Transverse colon (tissue), 4 donors: ENCODE data around the gene TBL1XR1. TPM values are rescaled to one million over a fixed set of nuclear protein-coding genes. Genes with fewer than 3 reads are reported as not detected.

ENCODE experiments used
- DNase-seq: peaks from one replicate; pipeline ENCODE4 v3.0.0-alpha.2; 2019
- H3K27ac ChIP-seq, 4 donors: fragments of 200-600 bp; sonication (generic); 2 replicates each; pipeline ENCODE4 v1.5.1; 2016 to 2018; ENCODE audit warnings: inconsistent platforms in 4 of 4
- H3K27me3 ChIP-seq: fragments of 200-600 bp; sonication (generic); 2 replicates; pipeline ENCODE4 v1.5.1; 2017; ENCODE audit warnings: inconsistent platforms
- H3K36me3 ChIP-seq, 4 donors: fragments of 200-600 bp; sonication (generic); 2 replicates each; pipeline ENCODE4 v1.5.1; 2017 to 2019; ENCODE audit warnings: inconsistent platforms in 4 of 4
- H3K4me1 ChIP-seq, 4 donors: fragments of 200-600 bp; sonication (generic); 2 replicates each; pipeline ENCODE4 v1.5.1; 2017 to 2020; ENCODE audit warnings: inconsistent platforms in 4 of 4
- H3K4me3 ChIP-seq, 4 donors: fragments of 200-600 bp; sonication (generic); 1 replicate in 1 of 4; 2 replicates in 3 of 4; pipeline versions ENCODE4 v1.5.1 to v1.6.1; 2017 to 2019; ENCODE audit warnings: inconsistent platforms in 4 of 4
- H3K9me3 ChIP-seq, 2 donors: fragments of 200-600 bp; sonication (generic); 2 replicates each; pipeline ENCODE4 v1.5.1; 2017 to 2019; ENCODE audit warnings: inconsistent platforms in 2 of 2
- EP300 ChIP-seq: sonication (generic); formaldehyde crosslinking; IDR thresholded peaks from one replicate; pipeline ENCODE4 v1.6.1; 2017; ENCODE audit warnings: antibody characterized with exemption, low read depth
- POLR2A ChIP-seq: fragments of 450-650 bp; IDR thresholded peaks from one replicate; pipeline ENCODE4 v1.6.1; 2016; ENCODE audit warnings: antibody characterized with exemption, mild to moderate bottlenecking, moderate library complexity
- POLR2AphosphoS5 ChIP-seq, 3 donors: sonication (generic); formaldehyde crosslinking; IDR thresholded peaks; one replicate each; pipeline ENCODE4 v1.6.1; 2016; ENCODE audit warnings: antibody characterized with exemption in 3 of 3
- WGBS, 2 donors: methylation state at CpG; one replicate each; pipeline ENCODE4 v1.1.5; 2018; ENCODE audit warnings: low coverage in 1 of 2; 5-methylcytosine and 5-hydroxymethylcytosine counted together
- in situ Hi-C, 4 donors: fragments of 200-750 bp; cut with MboI; loops; one replicate each; pipeline versions ENCODE4 v1.15.0 to v1.15.1; 2017; ENCODE audit warnings: low sequenced_read_pairs in 3 of 4, low pct_ligation_motif_present in 1 of 4, low pct_unique_long_range_greater_than_20kb in 1 of 4
- intact Hi-C: fragments of 100-400 bp; cut with DNase I; formaldehyde crosslinking; loops from one replicate; pipeline ENCODE4 v1.15.1; 2023; ENCODE audit warnings: low total_unique reads
- total RNA-seq, 4 donors: library from RNA; depleted of rRNA; stranded (reverse); fragments of >200 nt; gene quantifications; one replicate each; pipeline ENCODE4 v1.1.0, GENCODE V29; 2016
- TF ChIP-seq, protein P1 (sequence below), 5 experiments: fragments of 200-600 bp in 3 of 5; fragments of 450-650 bp in 2 of 5; sonication (generic) in 3 of 5; IDR thresholded peaks; 1 replicate in 2 of 5; 2 replicates in 3 of 5; pipeline ENCODE4 v1.5.1; 2016 to 2017; ENCODE audit warnings: antibody characterized with exemption in 5 of 5, inconsistent platforms in 3 of 5, mild to moderate bottlenecking in 2 of 5, moderate library complexity in 1 of 5

The TBL1XR1 gene
- total RNA-seq, 4 donors from 2014 or later: 39.4 to 131 (median 68.1) TPM

- Histone ChIP-seq H3K27ac (peak overlapping the region; percentile 99 to 100 (median 100)), H3K9me3 (no peaks in the 10 kb centered on the region), H3K4me1 (peaks cover 16 to 47% (median 25%) of the 10 kb centered on the region in 4 donors), H3K36me3 (no peaks in the 10 kb centered on the region), H3K4me3 (no peak overlapping the region), H3K27me3 (no peaks in the 10 kb centered on the region)
- in situ Hi-C loops (loop anchor here in 3 of 4 donors (5.0 to 25.0 kb wide), 6 partner anchors 137 to 396 kb away; no protein-coding TSS in a partner anchor), intact Hi-C loops (no loop called here)
- no peak for DNase-seq
- TF ChIP-seq, protein P1, sequence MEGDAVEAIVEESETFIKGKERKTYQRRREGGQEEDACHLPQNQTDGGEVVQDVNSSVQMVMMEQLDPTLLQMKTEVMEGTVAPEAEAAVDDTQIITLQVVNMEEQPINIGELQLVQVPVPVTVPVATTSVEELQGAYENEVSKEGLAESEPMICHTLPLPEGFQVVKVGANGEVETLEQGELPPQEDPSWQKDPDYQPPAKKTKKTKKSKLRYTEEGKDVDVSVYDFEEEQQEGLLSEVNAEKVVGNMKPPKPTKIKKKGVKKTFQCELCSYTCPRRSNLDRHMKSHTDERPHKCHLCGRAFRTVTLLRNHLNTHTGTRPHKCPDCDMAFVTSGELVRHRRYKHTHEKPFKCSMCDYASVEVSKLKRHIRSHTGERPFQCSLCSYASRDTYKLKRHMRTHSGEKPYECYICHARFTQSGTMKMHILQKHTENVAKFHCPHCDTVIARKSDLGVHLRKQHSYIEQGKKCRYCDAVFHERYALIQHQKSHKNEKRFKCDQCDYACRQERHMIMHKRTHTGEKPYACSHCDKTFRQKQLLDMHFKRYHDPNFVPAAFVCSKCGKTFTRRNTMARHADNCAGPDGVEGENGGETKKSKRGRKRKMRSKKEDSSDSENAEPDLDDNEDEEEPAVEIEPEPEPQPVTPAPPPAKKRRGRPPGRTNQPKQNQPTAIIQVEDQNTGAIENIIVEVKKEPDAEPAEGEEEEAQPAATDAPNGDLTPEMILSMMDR (IDR thresholded peaks at IDR 0.05): no peak
- TF ChIP-seq POLR2AphosphoS5 (IDR thresholded peaks at IDR 0.05) (no peak), EP300 (no peak)
- WGBS, 2 donors: 69 to 73% methylated on average over 6 of the region's 6 CpGs
Observed at GRCh38 chr3:177199206-177199760, 2.0 kb upstream of the TBL1XR1 start.

GRCh38 chr3:177197727-177198460, 612 bp upstream of the TBL1XR1 start:
- Histone ChIP-seq H3K27ac (peak overlapping the region; percentile 99 to 100 (median 100)), H3K4me1 (peaks cover 21 to 57% (median 31%) of the 10 kb centered on the region in 4 donors), H3K36me3 (no peaks in the 10 kb centered on the region), H3K27me3 (no peaks in the 10 kb centered on the region), H3K4me3 (peak overlapping the region; percentile 64 to 96 (median 88)), H3K9me3 (no peaks in the 10 kb centered on the region)
- 2 to 3% methylated on average over 7 of the region's 57 CpGs for WGBS, 2 donors
- in situ Hi-C loops (loop anchor here in 3 of 4 donors (5.0 to 25.0 kb wide), 6 partner anchors 136 to 397 kb away; no protein-coding TSS in a partner anchor), intact Hi-C loops (loop anchor here (1.0 to 2.0 kb wide), 2 partner anchors 147 to 161 kb away; no protein-coding TSS in a partner anchor)
- TF ChIP-seq, protein P1 (IDR thresholded peaks at IDR 0.05): no peak
- TF ChIP-seq POLR2AphosphoS5 (IDR thresholded peaks at IDR 0.05) (peak in 1 of 3 donors; percentile 28), EP300 (no peak)
- no peak for DNase-seq

DNA sequence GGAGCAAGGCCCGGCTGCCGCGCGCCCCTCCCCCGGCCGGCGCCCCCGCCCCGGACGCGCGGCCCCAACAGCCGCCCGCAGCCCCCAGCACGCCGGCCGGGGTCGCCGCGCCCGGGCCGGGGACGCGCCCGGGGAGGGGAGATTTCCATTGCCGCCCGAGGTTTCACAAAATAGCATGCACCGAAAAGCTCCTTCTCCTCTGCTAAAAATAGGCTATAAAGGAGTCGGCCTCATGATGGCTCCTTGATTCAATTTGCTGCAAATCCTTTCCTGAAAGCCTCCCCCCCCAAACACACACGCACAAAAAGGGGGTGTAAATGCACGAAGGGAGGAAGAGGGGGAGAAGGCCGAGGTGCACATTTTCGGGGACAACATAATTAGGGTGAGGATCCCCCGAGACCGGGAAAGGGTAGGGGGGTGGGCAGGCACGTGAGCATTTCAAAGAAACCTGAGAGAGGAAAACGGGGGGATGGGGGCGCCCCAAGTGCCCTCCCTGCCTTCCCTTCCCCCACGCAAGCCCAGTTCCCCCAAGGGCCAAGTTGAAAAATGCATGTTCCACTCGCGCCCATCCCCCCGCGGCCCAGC, 734 bp downstream of the TBL1XR1 start:
- Histone ChIP-seq H3K9me3 (no peaks in the 10 kb centered on the region), H3K36me3 (no peaks in the 10 kb centered on the region), H3K27me3 (no peaks in the 10 kb centered on the region), H3K4me1 (peaks cover 18 to 55% (median 32%) of the 10 kb centered on the region in 4 donors), H3K27ac (peak overlapping the region; percentile 99 to 100 (median 100)), H3K4me3 (peak overlapping the region; percentile 87 to 96 (median 92))
- in situ Hi-C loops: loop anchor here in 3 of 4 donors (5.0 to 25.0 kb wide), 6 partner anchors 134 to 398 kb away; no protein-coding TSS in a partner anchor
- TF ChIP-seq EP300: no peak
- TF ChIP-seq POLR2A: no peak
- no peak for TF ChIP-seq POLR2AphosphoS5 (IDR thresholded peaks at IDR 0.05)
- TF ChIP-seq, protein P1 (IDR thresholded peaks at IDR 0.05): no peak
- intact Hi-C loops: loop anchor here (1.0 to 2.0 kb wide), 2 partner anchors 146 to 163 kb away; no protein-coding TSS in a partner anchor
- WGBS, 2 donors: 0 to 1% methylated on average over 1 to 23 of the region's 43 CpGs
- peak; percentile 44 for DNase-seq

DNA sequence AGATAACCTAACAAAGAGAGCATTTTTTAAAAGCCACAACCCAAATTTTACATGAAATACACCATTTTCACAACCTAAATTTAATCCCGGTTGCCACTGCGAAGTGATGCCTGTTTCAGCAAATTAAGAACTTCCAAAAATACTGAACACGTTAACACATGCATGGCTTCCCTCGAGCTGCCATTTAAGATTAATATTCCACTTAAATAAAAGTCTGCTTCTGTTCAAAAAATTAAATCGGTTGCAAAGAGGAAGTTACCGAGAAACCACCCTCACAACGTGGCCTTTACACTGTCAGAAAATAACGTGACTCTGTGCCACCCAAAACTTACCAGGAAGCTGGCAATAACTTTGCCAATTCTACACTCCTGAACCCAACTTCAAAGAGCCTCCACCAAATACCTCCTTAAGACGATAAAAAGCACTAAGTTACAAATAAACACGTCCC, 1.2 kb downstream of the TBL1XR1 start:
- TF ChIP-seq POLR2AphosphoS5 (IDR thresholded peaks at IDR 0.05) (peak; percentile 16 to 44 (median 42)), EP300 (no peak)
- in situ Hi-C loops (loop anchor here in 3 of 4 donors (5.0 to 25.0 kb wide), 6 partner anchors 134 to 399 kb away; no protein-coding TSS in a partner anchor), intact Hi-C loops (loop anchor here (2.0 kb wide), 1 partner anchor 145 kb away; no protein-coding TSS in a partner anchor)
- H3K9me3 ChIP-seq: no peaks in the 10 kb centered on the region
- WGBS, 2 donors: 0% methylated on average over 7 to 10 of the region's 10 CpGs
- H3K27ac ChIP-seq: peak overlapping the region; percentile 99 to 100 (median 100)
- H3K36me3 ChIP-seq: no peaks in the 10 kb centered on the region
- H3K4me3 ChIP-seq: peak overlapping the region; percentile 87 to 96 (median 92)
- DNase-seq: no peak
- peaks cover 21 to 58% (median 36%) of the 10 kb centered on the region in 4 donors for H3K4me1 ChIP-seq
- no peaks in the 10 kb centered on the region for H3K27me3 ChIP-seq
